DOHH2 (cell line): ENCODE data around the gene C2CD4B.

Experiments
- H3F3A ChIP-seq: fragments of 200-600 bp; sonication (generic), shearing (Covaris generic); 2 replicates; pipeline ENCODE4 v1.6.0; 2016; ENCODE audit warnings: antibody characterized with exemption, mild to moderate bottlenecking; ENCODE audit not compliant: control insufficient read depth, insufficient read depth
- H3K27ac ChIP-seq: fragments of 200-600 bp; sonication (generic); 2 replicates; pipeline ENCODE4 v1.5.1; 2014; ENCODE audit warnings: low read depth, mild to moderate bottlenecking, low read length, moderate library complexity
- H3K27me3 ChIP-seq: fragments of 200-600 bp; sonication (generic); 2 replicates; pipeline ENCODE4 v1.6.1; 2014; ENCODE audit warnings: mild to moderate bottlenecking, low read length, mixed read lengths; ENCODE audit not compliant: control insufficient read depth
- H3K36me3 ChIP-seq: fragments of 200-600 bp; sonication (generic); 2 replicates; pipeline ENCODE4 v1.6.1; 2014; ENCODE audit warnings: mild to moderate bottlenecking, low read length, moderate library complexity, mixed read lengths; ENCODE audit not compliant: control insufficient read depth
- H3K4me1 ChIP-seq: fragments of 200-600 bp; sonication (generic); 2 replicates; pipeline ENCODE4 v1.6.1; 2014; ENCODE audit warnings: mild to moderate bottlenecking, low read length, mixed read lengths; ENCODE audit not compliant: control insufficient read depth
- H3K4me2 ChIP-seq: fragments of 200-600 bp; sonication (generic); 2 replicates; pipeline ENCODE4 v1.6.0; 2014; ENCODE audit warnings: mild to moderate bottlenecking, low read length, moderate library complexity
- H3K4me3 ChIP-seq: fragments of 200-600 bp; sonication (generic); 2 replicates; pipeline ENCODE4 v1.5.1; 2014; ENCODE audit warnings: mild to moderate bottlenecking, low read length, mixed read lengths
- H3K79me2 ChIP-seq: fragments of 200-600 bp; sonication (generic); 2 replicates; pipeline ENCODE4 v1.6.1; 2014; ENCODE audit warnings: mild to moderate bottlenecking, low read length, mixed read lengths; ENCODE audit not compliant: control insufficient read depth
- H3K9me2 ChIP-seq: fragments of 200-600 bp; sonication (generic); replicated peaks from 2 replicates; pipeline ENCODE4 v1.6.1; 2014; ENCODE audit warnings: mild to moderate bottlenecking, low read length, mixed read lengths; ENCODE audit not compliant: control insufficient read depth
- H3K9me3 ChIP-seq: fragments of 200-600 bp; sonication (generic); 2 replicates; pipeline ENCODE4 v1.6.1; 2014; ENCODE audit warnings: antibody characterized with exemption, low read length, mixed read lengths; ENCODE audit not compliant: control insufficient read depth, insufficient read depth
- H4K20me1 ChIP-seq: fragments of 200-600 bp; sonication (generic); 2 replicates; pipeline ENCODE4 v1.6.0; 2014; ENCODE audit warnings: low read depth, mild to moderate bottlenecking, antibody characterized with exemption, low read length, moderate library complexity; ENCODE audit not compliant: control insufficient read depth, insufficient read depth
- EZH2phosphoT487 ChIP-seq: fragments of 200-600 bp; sonication (generic); IDR thresholded peaks from 2 replicates; pipeline ENCODE4 v1.6.1; 2017; ENCODE audit warnings: borderline replicate concordance, mild to moderate bottlenecking, antibody characterized with exemption, low read length, moderate library complexity, mixed read lengths
- TF ChIP-seq, protein P1 (sequence below): fragments of 200-600 bp; sonication (generic); IDR thresholded peaks from one replicate; pipeline ENCODE4 v1.5.1; 2014; ENCODE audit warnings: antibody characterized with exemption, mild to moderate bottlenecking, low read depth, low read length; ENCODE audit not compliant: poor library complexity, severe bottlenecking

Gene C2CD4B

DNA sequence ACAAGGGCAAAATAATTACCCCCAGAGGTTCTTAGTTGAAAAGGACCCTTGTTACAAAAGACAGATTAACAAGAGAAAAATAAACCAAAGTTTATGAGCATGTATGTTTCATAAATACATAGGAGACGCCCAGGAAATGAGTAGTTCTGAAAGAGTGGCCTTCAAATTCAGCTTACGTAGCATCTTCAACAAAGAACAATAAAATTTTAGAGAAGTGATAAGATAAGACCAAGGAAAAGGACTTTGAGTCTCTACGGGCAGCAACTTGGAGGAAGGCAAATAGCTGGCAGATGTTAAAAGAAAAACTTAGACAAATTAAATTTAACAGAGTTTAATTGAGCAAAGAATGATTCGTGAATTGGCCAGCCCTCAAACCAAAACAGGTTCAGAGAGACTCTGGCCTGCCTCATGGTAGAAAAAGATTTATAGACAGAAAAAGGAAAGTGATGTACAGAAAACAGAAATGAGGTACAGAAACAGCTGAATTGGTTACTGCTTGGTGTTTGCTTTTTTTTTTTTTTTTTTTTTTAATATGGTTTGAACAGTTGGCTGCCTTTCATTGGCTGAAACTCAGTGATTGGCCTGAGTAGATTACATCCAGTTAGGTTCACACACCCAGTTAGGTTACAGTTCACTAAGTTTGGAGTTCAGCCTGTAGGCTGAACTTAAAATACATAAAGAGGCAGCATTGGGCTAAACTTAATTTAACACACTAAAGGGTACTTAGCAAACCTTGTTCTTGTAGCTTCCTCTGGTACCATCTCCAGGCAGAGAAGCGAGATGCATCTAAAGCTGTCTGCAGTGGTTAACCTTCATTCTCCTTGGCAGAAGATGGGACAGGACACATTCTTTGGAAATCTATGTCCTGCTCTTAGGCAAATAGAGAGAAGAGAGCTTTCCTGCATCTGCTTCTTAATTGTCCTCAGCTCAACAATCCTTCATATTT, 23.2 kb downstream of the C2CD4B start:
- H3K9me3 ChIP-seq: no peaks in the 10 kb centered on the region
- H3K36me3 ChIP-seq: no peaks in the 10 kb centered on the region
- no peak overlapping the region for H3K4me3 ChIP-seq
- H3K79me2 ChIP-seq: no peaks in the 10 kb centered on the region
- no peak overlapping the region for H3K4me2 ChIP-seq
- H3K4me1 ChIP-seq: no peaks in the 10 kb centered on the region
- no peak overlapping the region for H3K27ac ChIP-seq
- TF ChIP-seq, protein P1, sequence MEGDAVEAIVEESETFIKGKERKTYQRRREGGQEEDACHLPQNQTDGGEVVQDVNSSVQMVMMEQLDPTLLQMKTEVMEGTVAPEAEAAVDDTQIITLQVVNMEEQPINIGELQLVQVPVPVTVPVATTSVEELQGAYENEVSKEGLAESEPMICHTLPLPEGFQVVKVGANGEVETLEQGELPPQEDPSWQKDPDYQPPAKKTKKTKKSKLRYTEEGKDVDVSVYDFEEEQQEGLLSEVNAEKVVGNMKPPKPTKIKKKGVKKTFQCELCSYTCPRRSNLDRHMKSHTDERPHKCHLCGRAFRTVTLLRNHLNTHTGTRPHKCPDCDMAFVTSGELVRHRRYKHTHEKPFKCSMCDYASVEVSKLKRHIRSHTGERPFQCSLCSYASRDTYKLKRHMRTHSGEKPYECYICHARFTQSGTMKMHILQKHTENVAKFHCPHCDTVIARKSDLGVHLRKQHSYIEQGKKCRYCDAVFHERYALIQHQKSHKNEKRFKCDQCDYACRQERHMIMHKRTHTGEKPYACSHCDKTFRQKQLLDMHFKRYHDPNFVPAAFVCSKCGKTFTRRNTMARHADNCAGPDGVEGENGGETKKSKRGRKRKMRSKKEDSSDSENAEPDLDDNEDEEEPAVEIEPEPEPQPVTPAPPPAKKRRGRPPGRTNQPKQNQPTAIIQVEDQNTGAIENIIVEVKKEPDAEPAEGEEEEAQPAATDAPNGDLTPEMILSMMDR: no peak
- no peak for TF ChIP-seq EZH2phosphoT487
- no peaks in the 10 kb centered on the region for H3K27me3 ChIP-seq
- H4K20me1 ChIP-seq: no peaks in the 10 kb centered on the region
- H3K9me2 ChIP-seq: no peaks in the 10 kb centered on the region
- H3F3A ChIP-seq: no peaks in the 10 kb centered on the region

DNA sequence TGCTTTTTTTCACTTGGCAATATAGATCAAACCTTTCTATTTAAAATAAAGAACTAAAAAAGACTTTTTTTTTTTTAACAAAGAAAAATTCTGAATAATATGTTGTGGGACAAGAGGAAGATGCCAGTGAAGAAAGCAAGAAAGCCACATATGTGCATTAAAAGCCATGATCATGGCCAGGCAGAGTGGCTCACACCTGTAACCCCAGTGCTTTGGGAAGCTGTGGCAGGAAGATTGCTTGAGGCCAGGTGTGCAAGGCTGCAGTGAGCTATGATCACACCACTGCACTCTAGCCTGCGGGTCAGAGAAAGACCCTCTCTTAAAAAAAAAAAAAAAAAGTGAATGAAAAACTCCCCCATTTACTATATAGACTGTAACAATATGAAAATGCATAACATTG, 23.9 kb downstream of the C2CD4B start:
- H3K4me3 ChIP-seq: no peak overlapping the region
- H4K20me1 ChIP-seq: no peaks in the 10 kb centered on the region
- H3K27me3 ChIP-seq: no peaks in the 10 kb centered on the region
- no peak overlapping the region for H3K27ac ChIP-seq
- TF ChIP-seq EZH2phosphoT487: no peak
- TF ChIP-seq, protein P1: no peak
- no peaks in the 10 kb centered on the region for H3K9me2 ChIP-seq
- no peaks in the 10 kb centered on the region for H3F3A ChIP-seq
- H3K79me2 ChIP-seq: no peaks in the 10 kb centered on the region
- H3K4me1 ChIP-seq: no peaks in the 10 kb centered on the region
- no peaks in the 10 kb centered on the region for H3K36me3 ChIP-seq
- H3K9me3 ChIP-seq: no peaks in the 10 kb centered on the region
- H3K4me2 ChIP-seq: no peak overlapping the region

DNA sequence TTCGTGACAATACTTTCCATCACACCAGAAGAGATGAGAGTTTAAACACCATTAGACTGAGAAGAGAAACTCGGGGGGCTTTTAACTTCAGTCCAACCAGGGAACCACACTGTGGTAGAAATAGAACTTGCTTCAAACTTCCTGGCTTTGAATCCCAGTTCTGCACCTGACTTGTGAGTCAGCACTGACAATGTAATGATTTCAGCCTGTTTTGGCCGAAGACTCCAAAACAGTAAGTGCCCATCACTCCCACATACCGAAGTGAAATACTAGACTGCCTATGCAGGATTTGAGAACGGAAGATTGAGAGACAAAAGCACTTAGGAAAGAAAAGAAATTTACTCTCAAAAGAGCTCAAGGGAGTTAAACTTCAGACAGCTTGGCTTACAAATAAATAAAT, 27.0 kb downstream of the C2CD4B start:
- Histone ChIP-seq H3F3A (no peaks in the 10 kb centered on the region), H3K9me2 (no peaks in the 10 kb centered on the region), H3K4me2 (no peak overlapping the region), H4K20me1 (no peaks in the 10 kb centered on the region), H3K36me3 (no peaks in the 10 kb centered on the region), H3K27ac (no peak overlapping the region), H3K79me2 (no peaks in the 10 kb centered on the region), H3K4me3 (no peak overlapping the region), H3K9me3 (no peaks in the 10 kb centered on the region), H3K4me1 (no peaks in the 10 kb centered on the region), H3K27me3 (no peaks in the 10 kb centered on the region)
- TF ChIP-seq, protein P1: no peak
- TF ChIP-seq EZH2phosphoT487: no peak
